ENCODE data around the gene PERM1. TPM values are rescaled to one million over a fixed set of nuclear protein-coding genes. Genes with fewer than 3 reads are reported as not detected.

PERM1 gene
- total RNA-seq, 1 experiment from 2014 or later = not detected

GRCh38 chr1:962381-963300 lies 19.3 kb downstream of the PERM1 start:
- intact Hi-C loops (cut with micrococcal nuclease; ENCODE audit: unreplicated experiment) = no loop called here

GRCh38 chr1:961132-961669 lies 20.7 kb downstream of the PERM1 start:
- BruUV-seq (replicated peaks) = no TSS peak
- peaks cover 34% of the 10 kb centered on the region for H3K36me3 Mint-ChIP-seq (ENCODE audit: insufficient read depth, unreplicated experiment)

More at GRCh38 chr1:962381-963300, 19.3 kb downstream of the PERM1 start:
- peaks cover 6% of the 10 kb centered on the region for H3K4me1 Mint-ChIP-seq (ENCODE audit: low read depth, unreplicated experiment)
- no peak overlapping the region for H3K27ac Mint-ChIP-seq (ENCODE audit: unreplicated experiment)
- BruUV-seq (replicated peaks) = no TSS peak
- CTCF ChIA-PET = no interaction called here
- H3K9me3 Mint-ChIP-seq (ENCODE audit: low read depth, unreplicated experiment) = no peaks in the 10 kb centered on the region
- peak overlapping the region; percentile 55 for H3K4me3 Mint-ChIP-seq (ENCODE audit: low read depth, unreplicated experiment)
- TF ChIP-seq CTCF (IDR thresholded peaks at IDR 0.05; ENCODE audit: unreplicated experiment) = no peak
- DNase-seq = no peak
- peaks cover 37% of the 10 kb centered on the region for H3K36me3 Mint-ChIP-seq (ENCODE audit: insufficient read depth, unreplicated experiment)
- H3K27me3 Mint-ChIP-seq (ENCODE audit: unreplicated experiment) = no peaks in the 10 kb centered on the region

GRCh38 chr1:960363-961131 lies 21.3 kb downstream of the PERM1 start, which contains the start of gene KLHL17:
TSS of gene KLHL17 (plus strand) at chr1:960584. CDS start at chr1:960694, 110 bp downstream.
- TF ChIP-seq CTCF (IDR thresholded peaks at IDR 0.05; ENCODE audit: unreplicated experiment) = no peak
- intact Hi-C loops (cut with micrococcal nuclease; ENCODE audit: unreplicated experiment) = no loop called here
- CTCF ChIA-PET = no interaction called here
- Mint-ChIP-seq H3K4me1 (ENCODE audit: low read depth, unreplicated experiment) (peaks cover 15% of the 10 kb centered on the region), H3K27ac (ENCODE audit: unreplicated experiment) (no peak within 1 kb of the TSS), H3K27me3 (ENCODE audit: unreplicated experiment) (no peaks in the 10 kb centered on the region), H3K36me3 (ENCODE audit: insufficient read depth, unreplicated experiment) (peaks cover 34% of the 10 kb centered on the region), H3K4me3 (ENCODE audit: low read depth, unreplicated experiment) (peak within 1 kb of the TSS; percentile 85), H3K9me3 (ENCODE audit: low read depth, unreplicated experiment) (no peaks in the 10 kb centered on the region)
- BruUV-seq (replicated peaks) = no TSS peak
- DNase-seq = peak; percentile 79

More at GRCh38 chr1:961132-961669, 20.7 kb downstream of the PERM1 start:
- H3K4me3 Mint-ChIP-seq (ENCODE audit: low read depth, unreplicated experiment) = peak overlapping the region; percentile 55
- intact Hi-C loops (cut with micrococcal nuclease; ENCODE audit: unreplicated experiment) = no loop called here
- CTCF ChIA-PET = no interaction called here
- H3K9me3 Mint-ChIP-seq (ENCODE audit: low read depth, unreplicated experiment) = no peaks in the 10 kb centered on the region
- H3K27ac Mint-ChIP-seq (ENCODE audit: unreplicated experiment) = no peak overlapping the region
- DNase-seq = no peak
- H3K27me3 Mint-ChIP-seq (ENCODE audit: unreplicated experiment) = no peaks in the 10 kb centered on the region
- no peak for TF ChIP-seq CTCF (IDR thresholded peaks at IDR 0.05; ENCODE audit: unreplicated experiment)
- H3K4me1 Mint-ChIP-seq (ENCODE audit: low read depth, unreplicated experiment) = peaks cover 15% of the 10 kb centered on the region

GRCh38 chr1:959731-960362 lies 22.0 kb downstream of the PERM1 start:
- Mint-ChIP-seq H3K36me3 (ENCODE audit: insufficient read depth, unreplicated experiment) (peaks cover 28% of the 10 kb centered on the region), H3K27ac (ENCODE audit: unreplicated experiment) (no peak overlapping the region), H3K27me3 (ENCODE audit: unreplicated experiment) (no peaks in the 10 kb centered on the region), H3K4me1 (ENCODE audit: low read depth, unreplicated experiment) (peaks cover 15% of the 10 kb centered on the region), H3K4me3 (ENCODE audit: low read depth, unreplicated experiment) (peak overlapping the region; percentile 85), H3K9me3 (ENCODE audit: low read depth, unreplicated experiment) (no peaks in the 10 kb centered on the region)
- CTCF ChIA-PET = no interaction called here
- TF ChIP-seq CTCF (IDR thresholded peaks at IDR 0.05; ENCODE audit: unreplicated experiment) = no peak
- no peak for DNase-seq
- no TSS peak for BruUV-seq (replicated peaks)
- intact Hi-C loops (cut with micrococcal nuclease; ENCODE audit: unreplicated experiment) = no loop called here

All from Calu3 (cell line).